ENCODE results near the gene CSHL1.

DNA sequence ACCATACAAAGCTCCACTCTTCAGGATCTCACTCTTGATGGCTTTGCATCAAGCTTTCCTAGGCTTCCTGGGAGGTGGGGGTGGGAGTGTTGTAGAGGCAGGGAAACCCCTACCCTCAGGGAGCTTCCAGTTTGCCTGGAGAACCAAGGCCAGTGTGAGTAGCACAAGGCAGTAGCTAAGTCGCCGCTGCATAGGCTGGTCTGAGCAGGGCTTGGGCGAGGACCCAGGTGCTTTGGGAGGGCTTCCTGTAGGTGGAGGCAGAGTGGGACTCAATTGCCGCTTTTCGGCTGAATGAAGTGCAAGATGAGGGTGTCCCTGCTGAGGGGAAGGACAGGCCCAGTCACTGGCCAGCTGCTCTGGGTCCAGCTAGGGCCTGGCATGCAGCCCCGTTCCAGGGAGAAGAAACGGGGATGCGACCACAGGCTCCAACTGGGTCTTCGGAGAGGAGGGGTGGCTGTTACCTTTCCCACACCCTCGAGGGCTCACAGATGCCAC is 17.2 kb upstream of the CSHL1 start:
- TF ChIP-seq, protein P1, sequence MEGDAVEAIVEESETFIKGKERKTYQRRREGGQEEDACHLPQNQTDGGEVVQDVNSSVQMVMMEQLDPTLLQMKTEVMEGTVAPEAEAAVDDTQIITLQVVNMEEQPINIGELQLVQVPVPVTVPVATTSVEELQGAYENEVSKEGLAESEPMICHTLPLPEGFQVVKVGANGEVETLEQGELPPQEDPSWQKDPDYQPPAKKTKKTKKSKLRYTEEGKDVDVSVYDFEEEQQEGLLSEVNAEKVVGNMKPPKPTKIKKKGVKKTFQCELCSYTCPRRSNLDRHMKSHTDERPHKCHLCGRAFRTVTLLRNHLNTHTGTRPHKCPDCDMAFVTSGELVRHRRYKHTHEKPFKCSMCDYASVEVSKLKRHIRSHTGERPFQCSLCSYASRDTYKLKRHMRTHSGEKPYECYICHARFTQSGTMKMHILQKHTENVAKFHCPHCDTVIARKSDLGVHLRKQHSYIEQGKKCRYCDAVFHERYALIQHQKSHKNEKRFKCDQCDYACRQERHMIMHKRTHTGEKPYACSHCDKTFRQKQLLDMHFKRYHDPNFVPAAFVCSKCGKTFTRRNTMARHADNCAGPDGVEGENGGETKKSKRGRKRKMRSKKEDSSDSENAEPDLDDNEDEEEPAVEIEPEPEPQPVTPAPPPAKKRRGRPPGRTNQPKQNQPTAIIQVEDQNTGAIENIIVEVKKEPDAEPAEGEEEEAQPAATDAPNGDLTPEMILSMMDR (conservative IDR thresholded peaks at IDR 0.05), result no peak
- no peak for TF ChIP-seq EZH2 (IDR thresholded peaks at IDR 0.05; ENCODE audit: low read depth)
